Neural cell (in vitro differentiated cells): ENCODE results near the gene PRSS27. TPM values are rescaled to one million over a fixed set of nuclear protein-coding genes. Genes with fewer than 3 reads are reported as not detected.

ENCODE experiments used
- H2AFZ ChIP-seq: fragments of 200-600, 300-800 bp; sonication (generic), shearing (Covaris generic); 2 replicates; pipeline ENCODE4 v1.6.0; 2014; ENCODE audit warnings: low read depth, mild to moderate bottlenecking, antibody characterized with exemption, low read length, moderate library complexity
- H3F3A ChIP-seq: fragments of 200-600 bp; shearing (Covaris generic); 2 replicates; pipeline ENCODE4 v1.6.1; 2016; ENCODE audit warnings: mild to moderate bottlenecking, moderate library complexity, mixed read lengths, antibody characterized with exemption, low read length; ENCODE audit not compliant: insufficient read depth, poor library complexity, severe bottlenecking
- H3K27ac ChIP-seq: fragments of 200-600, 300-800 bp; sonication (generic), shearing (Covaris generic); 2 replicates; pipeline ENCODE4 v1.5.1; 2014; ENCODE audit warnings: mild to moderate bottlenecking, low read length, moderate library complexity
- H3K27me3 ChIP-seq: fragments of 300-800, 200-600 bp; sonication (generic), shearing (Covaris generic); 2 replicates; pipeline ENCODE4 v1.6.0; 2014; ENCODE audit warnings: mild to moderate bottlenecking, low read depth, low read length, moderate library complexity; ENCODE audit not compliant: insufficient read depth
- H3K36me3 ChIP-seq: fragments of 300-800, 200-600 bp; sonication (generic), shearing (Covaris generic); 2 replicates; pipeline ENCODE4 v1.5.1; 2014; ENCODE audit warnings: mild to moderate bottlenecking, antibody characterized with exemption, low read length, moderate library complexity; ENCODE audit not compliant: insufficient read depth
- H3K4me2 ChIP-seq: fragments of 300-800, 200-600 bp; sonication (generic), shearing (Covaris generic); 2 replicates; pipeline ENCODE4 v1.6.0; 2014; ENCODE audit warnings: mild to moderate bottlenecking, low read length
- H3K4me3 ChIP-seq: fragments of 300-800, 200-600 bp; sonication (generic), shearing (Covaris generic); 2 replicates; pipeline ENCODE4 v1.5.1; 2014; ENCODE audit warnings: mild to moderate bottlenecking, low read length, moderate library complexity
- H3K79me2 ChIP-seq: fragments of 200-600 bp; shearing (Covaris generic); replicated peaks from 2 replicates; pipeline ENCODE4 v1.6.0; 2014; ENCODE audit warnings: mild to moderate bottlenecking, low read length, moderate library complexity; ENCODE audit not compliant: insufficient read depth
- H3K9ac ChIP-seq: fragments of 300-800, 200-600 bp; sonication (generic), shearing (Covaris generic); 2 replicates; pipeline ENCODE4 v1.6.1; 2016; ENCODE audit warnings: mild to moderate bottlenecking, low read length, mixed read lengths
- H3K9me2 ChIP-seq: fragments of 200-600 bp; shearing (Covaris generic); 2 replicates; pipeline ENCODE4 v1.6.1; 2016; ENCODE audit warnings: mild to moderate bottlenecking, low read length, mixed read lengths; ENCODE audit not compliant: insufficient read depth
- H3K9me3 ChIP-seq: fragments of 200-600, 300-800 bp; sonication (generic), shearing (Covaris generic); 2 replicates; pipeline ENCODE4 v1.6.1; 2016; ENCODE audit warnings: mild to moderate bottlenecking, mixed run types, low read length, moderate library complexity, mixed read lengths
- H4K20me1 ChIP-seq: fragments of 200-600 bp; shearing (Covaris generic); 2 replicates; pipeline ENCODE4 v1.6.1; 2016; ENCODE audit warnings: mild to moderate bottlenecking, mixed run types; ENCODE audit not compliant: insufficient read depth
- CTCF ChIP-seq: fragments of 450-650 bp; IDR thresholded peaks from 2 replicates; pipeline ENCODE4 v1.5.1; 2014; ENCODE audit warnings: antibody characterized with exemption, mild to moderate bottlenecking, moderate library complexity; ENCODE audit not compliant: poor library complexity, severe bottlenecking
- EP300 ChIP-seq: fragments of 450-650 bp; conservative IDR thresholded peaks from 2 replicates; pipeline ENCODE4 v1.6.1; 2014; ENCODE audit warnings: antibody characterized with exemption, mild to moderate bottlenecking, moderate library complexity; ENCODE audit not compliant: poor library complexity, severe bottlenecking
- EZH2 ChIP-seq: fragments of 200-600, 300-800 bp; shearing (Covaris generic), sonication (generic); IDR thresholded peaks from 2 replicates; pipeline ENCODE4 v1.6.1; 2014; ENCODE audit warnings: antibody characterized with exemption, low read length, borderline replicate concordance, mild to moderate bottlenecking; ENCODE audit not compliant: insufficient read depth, poor library complexity, severe bottlenecking
- MXI1 ChIP-seq: fragments of 450-650 bp; conservative IDR thresholded peaks from 2 replicates; pipeline ENCODE4 v1.6.1; 2014; ENCODE audit warnings: antibody characterized with exemption, mild to moderate bottlenecking; ENCODE audit not compliant: poor library complexity, severe bottlenecking
- POLR2AphosphoS5 ChIP-seq: IDR thresholded peaks from 2 replicates; pipeline ENCODE4 v1.6.1; 2012
- RAD21 ChIP-seq: fragments of 450-650 bp; conservative IDR thresholded peaks from 2 replicates; pipeline ENCODE4 v1.6.1; 2014; ENCODE audit warnings: antibody characterized with exemption, mild to moderate bottlenecking, moderate library complexity
- REST ChIP-seq: IDR thresholded peaks from 2 replicates; pipeline ENCODE4 v1.6.1; 2012; ENCODE audit warnings: borderline replicate concordance
- SMC3 ChIP-seq: fragments of 450-650 bp; conservative IDR thresholded peaks from 2 replicates; pipeline ENCODE4 v1.6.1; 2014; ENCODE audit warnings: antibody characterized with exemption, mild to moderate bottlenecking, moderate library complexity; ENCODE audit not compliant: poor library complexity
- TAF1 ChIP-seq: IDR thresholded peaks from 2 replicates; pipeline ENCODE4 v1.6.1; 2012; ENCODE audit warnings: low read depth
- polyA plus RNA-seq: library from polyadenylated mRNA; depleted of rRNA; stranded (reverse); fragments of >200 nt; gene quantifications from 2 replicates; pipeline ENCODE4 v1.2.3, GENCODE V29; 2014

Gene PRSS27
- polyA plus RNA-seq, 1 donor from 2014 or later: 5.9 TPM

- Histone ChIP-seq H3K79me2 (no peaks in the 10 kb centered on the region), H3K9me3 (no peaks in the 10 kb centered on the region), H3K4me3 (no peak overlapping the region), H3F3A (no peaks in the 10 kb centered on the region), H2AFZ (no peak overlapping the region), H3K9ac (no peak overlapping the region), H3K27ac (no peak overlapping the region), H3K4me2 (no peak overlapping the region), H3K9me2 (no peaks in the 10 kb centered on the region), H4K20me1 (no peaks in the 10 kb centered on the region), H3K27me3 (no peaks in the 10 kb centered on the region), H3K36me3 (no peaks in the 10 kb centered on the region)
- TF ChIP-seq POLR2AphosphoS5: no peak
- TF ChIP-seq EZH2: no peak
- no peak for TF ChIP-seq EP300
- TF ChIP-seq TAF1: no peak
- no peak for TF ChIP-seq REST
- no peak for TF ChIP-seq SMC3
- no peak for TF ChIP-seq MXI1
- no peak for TF ChIP-seq RAD21
Measured at GRCh38 chr16:2704983-2705275, 15.1 kb downstream of the PRSS27 start.

GRCh38 chr16:2704166-2704982 lies 15.7 kb downstream of the PRSS27 start:
- no peaks in the 10 kb centered on the region for H3K9me3 ChIP-seq
- H3K27ac ChIP-seq: no peak overlapping the region
- H3F3A ChIP-seq: no peaks in the 10 kb centered on the region
- no peaks in the 10 kb centered on the region for H3K27me3 ChIP-seq
- no peak overlapping the region for H3K4me3 ChIP-seq
- H4K20me1 ChIP-seq: no peaks in the 10 kb centered on the region
- no peaks in the 10 kb centered on the region for H3K36me3 ChIP-seq
- H3K9me2 ChIP-seq: no peaks in the 10 kb centered on the region
- no peaks in the 10 kb centered on the region for H3K79me2 ChIP-seq
- H3K9ac ChIP-seq: no peak overlapping the region
- TF ChIP-seq CTCF: no peak
- TF ChIP-seq POLR2AphosphoS5: no peak
- TF ChIP-seq SMC3: no peak
- no peak for TF ChIP-seq RAD21
- no peak for TF ChIP-seq TAF1
- TF ChIP-seq EP300: no peak
- no peak for TF ChIP-seq MXI1
- TF ChIP-seq EZH2: no peak
- no peak for TF ChIP-seq REST
- no peak overlapping the region for H3K4me2 ChIP-seq
- no peak overlapping the region for H2AFZ ChIP-seq
